Measurements from ENCODE around the gene SORBS2.

Gene SORBS2

DNA sequence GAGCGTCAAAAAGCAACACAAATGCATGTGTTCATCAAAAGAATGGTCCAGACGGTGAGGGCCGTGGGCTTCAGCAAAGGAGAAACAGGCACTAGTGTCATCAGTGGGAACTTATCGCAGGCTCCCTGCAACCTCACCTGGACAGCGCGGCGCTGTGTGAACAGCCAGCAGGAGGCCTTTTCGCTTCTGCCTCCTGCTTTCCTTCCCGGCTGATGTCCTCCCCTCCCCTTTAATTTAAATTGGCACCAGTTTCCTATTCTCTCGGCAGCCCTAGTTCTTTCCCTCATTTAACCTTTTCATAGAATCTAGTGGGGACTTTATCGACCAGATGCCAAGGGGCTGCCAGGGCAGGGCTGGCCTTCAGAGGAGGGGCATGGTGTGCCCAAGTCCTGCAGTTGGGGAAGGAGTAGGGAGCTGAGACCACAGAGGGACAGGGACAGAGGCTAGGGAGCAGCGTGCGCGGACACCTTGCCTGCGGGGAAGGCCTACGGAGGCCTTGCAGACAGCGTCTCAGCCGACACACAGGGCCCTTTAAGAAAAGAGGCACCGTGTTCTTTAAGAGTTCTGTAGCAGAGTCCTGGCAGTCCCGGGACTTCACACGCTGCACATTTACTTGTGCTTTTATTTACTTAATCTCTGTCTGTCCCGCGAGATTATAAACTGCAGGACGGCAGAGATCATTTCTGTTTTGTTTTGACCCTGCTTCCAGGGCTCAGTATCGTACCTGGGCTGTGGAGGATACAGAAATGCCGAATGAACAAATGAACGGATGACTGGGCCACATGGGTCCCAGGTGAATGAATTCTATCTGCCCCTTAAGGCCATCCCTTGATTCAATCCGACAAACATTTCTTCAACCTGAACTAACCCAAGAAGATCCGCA lies 8.4 kb upstream of the SORBS2 start:
- H3K27ac ChIP-seq (ENCODE audit: insufficient read depth, low read length, poor library complexity, severe bottlenecking): no peak overlapping the region
- H3K36me3 ChIP-seq (ENCODE audit: control insufficient read depth, insufficient read depth, low read length): no peaks in the 10 kb centered on the region
- no peak overlapping the region for H3K4me3 ChIP-seq (ENCODE audit: insufficient read depth, low read depth, low read length, poor library complexity, severe bottlenecking)
- DNase-seq: no peak
- H3K27me3 ChIP-seq (replicated peaks; ENCODE audit: control insufficient read depth, insufficient read depth, low read length, poor library complexity, severe bottlenecking): no peaks in the 10 kb centered on the region
- H3K4me1 ChIP-seq (ENCODE audit: control insufficient read depth, insufficient read depth, low read length, poor library complexity, severe bottlenecking): no peaks in the 10 kb centered on the region
- no peaks in the 10 kb centered on the region for H3K9me3 ChIP-seq (ENCODE audit: control insufficient read depth, low read length)

DNA sequence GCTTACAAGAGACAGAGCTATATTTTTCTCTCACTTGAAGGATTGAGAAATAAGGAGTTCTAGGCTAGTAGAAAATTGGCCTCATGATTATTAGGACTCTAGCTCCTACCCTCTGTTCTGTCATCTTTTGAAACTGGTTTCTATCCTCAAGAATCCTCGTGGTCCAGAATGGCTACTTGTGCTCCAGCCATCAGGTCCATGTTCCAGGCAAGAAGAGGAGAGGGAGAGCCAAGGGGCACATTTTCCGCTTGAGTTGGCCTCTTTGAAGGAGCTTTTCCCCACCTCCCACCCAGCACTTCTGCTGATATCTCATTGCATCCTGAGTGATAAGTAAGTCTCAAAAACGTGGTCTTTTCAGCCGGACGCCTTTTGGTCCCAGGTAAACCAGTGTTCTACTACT lies 7.2 kb upstream of the SORBS2 start:
- no peaks in the 10 kb centered on the region for H3K9me3 ChIP-seq (ENCODE audit: control insufficient read depth, low read length)
- no peaks in the 10 kb centered on the region for H3K27me3 ChIP-seq (replicated peaks; ENCODE audit: control insufficient read depth, insufficient read depth, low read length, poor library complexity, severe bottlenecking)
- no peaks in the 10 kb centered on the region for H3K4me1 ChIP-seq (ENCODE audit: control insufficient read depth, insufficient read depth, low read length, poor library complexity, severe bottlenecking)
- no peak overlapping the region for H3K4me3 ChIP-seq (ENCODE audit: insufficient read depth, low read depth, low read length, poor library complexity, severe bottlenecking)
- no peak overlapping the region for H3K27ac ChIP-seq (ENCODE audit: insufficient read depth, low read length, poor library complexity, severe bottlenecking)
- DNase-seq: no peak
- H3K36me3 ChIP-seq (ENCODE audit: control insufficient read depth, insufficient read depth, low read length): no peaks in the 10 kb centered on the region

- DNase-seq: no peak
- Histone ChIP-seq H3K4me3 (ENCODE audit: insufficient read depth, low read depth, low read length, poor library complexity, severe bottlenecking) (no peak overlapping the region), H3K27ac (ENCODE audit: insufficient read depth, low read length, poor library complexity, severe bottlenecking) (no peak overlapping the region)
Observed at GRCh38 chr4:185817403-185817818, 5.4 kb upstream of the SORBS2 start.

GRCh38 chr4:185813133-185813532 lies 1.1 kb upstream of the SORBS2 start:
- Histone ChIP-seq H3K27ac (ENCODE audit: insufficient read depth, low read length, poor library complexity, severe bottlenecking) (no peak overlapping the region), H3K36me3 (ENCODE audit: control insufficient read depth, insufficient read depth, low read length) (no peaks in the 10 kb centered on the region), H3K4me1 (ENCODE audit: control insufficient read depth, insufficient read depth, low read length, poor library complexity, severe bottlenecking) (no peaks in the 10 kb centered on the region), H3K4me3 (ENCODE audit: insufficient read depth, low read depth, low read length, poor library complexity, severe bottlenecking) (no peak overlapping the region), H3K27me3 (replicated peaks; ENCODE audit: control insufficient read depth, insufficient read depth, low read length, poor library complexity, severe bottlenecking) (no peaks in the 10 kb centered on the region), H3K9me3 (ENCODE audit: control insufficient read depth, low read length) (no peaks in the 10 kb centered on the region)
- no peak for DNase-seq

More at GRCh38 chr4:185817403-185817818, 5.4 kb upstream of the SORBS2 start:
- H3K27me3 ChIP-seq (replicated peaks; ENCODE audit: control insufficient read depth, insufficient read depth, low read length, poor library complexity, severe bottlenecking): no peaks in the 10 kb centered on the region
- no peaks in the 10 kb centered on the region for H3K36me3 ChIP-seq (ENCODE audit: control insufficient read depth, insufficient read depth, low read length)
- no peaks in the 10 kb centered on the region for H3K9me3 ChIP-seq (ENCODE audit: control insufficient read depth, low read length)
- no peaks in the 10 kb centered on the region for H3K4me1 ChIP-seq (ENCODE audit: control insufficient read depth, insufficient read depth, low read length, poor library complexity, severe bottlenecking)

DNA sequence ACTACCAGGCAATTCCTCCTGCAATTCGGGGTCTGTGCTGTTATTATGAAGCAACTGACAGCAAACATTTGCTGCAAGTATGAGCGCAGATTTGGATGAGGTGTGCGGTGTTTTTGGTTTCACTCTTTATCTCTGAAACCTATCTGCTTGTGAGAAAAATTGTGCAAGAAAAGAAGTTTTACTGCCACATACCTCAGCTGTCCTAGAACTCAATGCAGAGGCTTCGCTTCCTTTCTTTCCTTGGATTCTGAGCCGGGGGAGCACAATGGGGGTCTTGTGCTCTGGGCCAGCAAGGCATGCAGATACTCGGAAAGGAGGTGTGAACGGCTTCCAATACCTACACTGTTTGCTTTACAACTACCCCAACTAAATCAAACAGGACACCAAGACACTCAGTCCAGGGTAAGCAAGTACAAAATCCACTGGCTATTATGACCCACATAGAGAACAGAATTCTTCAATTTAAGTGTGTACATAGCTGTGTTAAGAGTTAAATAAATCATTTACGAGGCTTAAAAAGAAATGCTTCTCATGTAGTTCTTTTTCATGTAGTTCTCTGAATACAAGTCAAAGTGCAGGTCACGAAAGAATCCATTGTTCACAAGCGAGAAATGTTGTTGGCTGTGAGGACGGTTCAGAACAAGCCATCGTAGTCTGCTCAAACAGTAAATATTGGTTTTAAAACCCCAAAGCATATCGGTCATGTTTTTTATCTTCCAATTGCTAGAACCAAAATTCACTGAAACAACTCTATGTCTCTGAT lies 1.1 kb downstream of the SORBS2 start:
- H3K9me3 ChIP-seq (ENCODE audit: control insufficient read depth, low read length): no peaks in the 10 kb centered on the region
- no peaks in the 10 kb centered on the region for H3K27me3 ChIP-seq (replicated peaks; ENCODE audit: control insufficient read depth, insufficient read depth, low read length, poor library complexity, severe bottlenecking)
- no peaks in the 10 kb centered on the region for H3K4me1 ChIP-seq (ENCODE audit: control insufficient read depth, insufficient read depth, low read length, poor library complexity, severe bottlenecking)
- no peak for DNase-seq
- no peak overlapping the region for H3K4me3 ChIP-seq (ENCODE audit: insufficient read depth, low read depth, low read length, poor library complexity, severe bottlenecking)
- no peak overlapping the region for H3K27ac ChIP-seq (ENCODE audit: insufficient read depth, low read length, poor library complexity, severe bottlenecking)
- H3K36me3 ChIP-seq (ENCODE audit: control insufficient read depth, insufficient read depth, low read length): no peaks in the 10 kb centered on the region

DNA sequence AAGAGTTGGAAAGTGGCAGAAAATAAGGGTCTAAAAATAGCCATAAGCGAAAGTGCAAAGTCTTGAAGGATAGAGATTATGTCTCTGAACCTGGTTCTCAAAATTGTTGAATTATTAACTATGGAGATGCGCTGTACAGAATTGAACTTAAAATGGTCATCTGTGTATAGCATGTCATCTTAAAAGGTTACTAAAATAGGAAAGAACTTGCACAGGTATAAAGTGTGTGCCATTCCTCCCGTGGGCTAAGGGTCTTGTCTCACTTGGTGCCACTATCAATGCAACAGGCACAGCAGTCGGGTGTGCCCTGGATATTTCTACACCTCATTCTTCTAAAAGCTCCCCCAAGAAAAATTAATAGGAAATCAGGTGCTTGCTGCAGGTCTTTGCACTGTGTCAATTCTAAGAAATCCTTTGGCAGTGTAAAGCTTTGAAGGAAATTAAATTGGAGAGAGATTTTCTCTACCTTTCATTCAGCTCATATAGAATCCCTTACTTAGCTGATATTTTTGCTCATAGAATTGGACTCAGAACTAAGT lies 2.4 kb downstream of the SORBS2 start:
- Histone ChIP-seq H3K27me3 (replicated peaks; ENCODE audit: control insufficient read depth, insufficient read depth, low read length, poor library complexity, severe bottlenecking) (no peaks in the 10 kb centered on the region), H3K27ac (ENCODE audit: insufficient read depth, low read length, poor library complexity, severe bottlenecking) (no peak overlapping the region), H3K4me1 (ENCODE audit: control insufficient read depth, insufficient read depth, low read length, poor library complexity, severe bottlenecking) (no peaks in the 10 kb centered on the region), H3K4me3 (ENCODE audit: insufficient read depth, low read depth, low read length, poor library complexity, severe bottlenecking) (no peak overlapping the region), H3K36me3 (ENCODE audit: control insufficient read depth, insufficient read depth, low read length) (no peaks in the 10 kb centered on the region), H3K9me3 (ENCODE audit: control insufficient read depth, low read length) (no peaks in the 10 kb centered on the region)
- no peak for DNase-seq

- H3K9me3 ChIP-seq (ENCODE audit: control insufficient read depth, low read length): no peaks in the 10 kb centered on the region
- H3K27me3 ChIP-seq (replicated peaks; ENCODE audit: control insufficient read depth, insufficient read depth, low read length, poor library complexity, severe bottlenecking): no peaks in the 10 kb centered on the region
- no peak for DNase-seq
- H3K4me1 ChIP-seq (ENCODE audit: control insufficient read depth, insufficient read depth, low read length, poor library complexity, severe bottlenecking): no peaks in the 10 kb centered on the region
- no peak overlapping the region for H3K4me3 ChIP-seq (ENCODE audit: insufficient read depth, low read depth, low read length, poor library complexity, severe bottlenecking)
- H3K36me3 ChIP-seq (ENCODE audit: control insufficient read depth, insufficient read depth, low read length): no peaks in the 10 kb centered on the region
- H3K27ac ChIP-seq (ENCODE audit: insufficient read depth, low read length, poor library complexity, severe bottlenecking): no peak overlapping the region
Observed at GRCh38 chr4:185809121-185809520, 2.9 kb downstream of the SORBS2 start.

DNA sequence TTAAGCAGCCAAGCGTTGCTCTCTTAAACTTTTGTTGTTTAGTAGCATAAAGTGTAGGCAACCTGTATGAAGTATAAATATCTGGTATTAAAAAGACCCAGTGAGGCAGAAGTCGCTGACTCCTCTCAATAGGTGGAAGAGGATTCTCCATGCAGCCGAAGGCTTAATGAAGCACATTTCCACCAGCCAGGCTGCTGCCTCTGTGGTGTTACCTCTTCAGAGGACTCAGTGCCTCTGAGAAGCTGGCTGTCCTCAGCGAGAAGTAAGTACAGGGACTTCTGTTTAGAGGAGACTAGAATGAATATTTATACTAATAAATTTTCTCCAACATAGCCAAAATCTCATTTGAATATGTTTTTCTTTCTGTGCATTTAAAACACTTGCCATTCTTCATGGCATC lies 6.0 kb downstream of the SORBS2 start:
- Histone ChIP-seq H3K27ac (ENCODE audit: insufficient read depth, low read length, poor library complexity, severe bottlenecking) (no peak overlapping the region), H3K4me3 (ENCODE audit: insufficient read depth, low read depth, low read length, poor library complexity, severe bottlenecking) (no peak overlapping the region), H3K9me3 (ENCODE audit: control insufficient read depth, low read length) (no peaks in the 10 kb centered on the region), H3K36me3 (ENCODE audit: control insufficient read depth, insufficient read depth, low read length) (no peaks in the 10 kb centered on the region), H3K4me1 (ENCODE audit: control insufficient read depth, insufficient read depth, low read length, poor library complexity, severe bottlenecking) (no peaks in the 10 kb centered on the region), H3K27me3 (replicated peaks; ENCODE audit: control insufficient read depth, insufficient read depth, low read length, poor library complexity, severe bottlenecking) (no peaks in the 10 kb centered on the region)
- no peak for DNase-seq

DNA sequence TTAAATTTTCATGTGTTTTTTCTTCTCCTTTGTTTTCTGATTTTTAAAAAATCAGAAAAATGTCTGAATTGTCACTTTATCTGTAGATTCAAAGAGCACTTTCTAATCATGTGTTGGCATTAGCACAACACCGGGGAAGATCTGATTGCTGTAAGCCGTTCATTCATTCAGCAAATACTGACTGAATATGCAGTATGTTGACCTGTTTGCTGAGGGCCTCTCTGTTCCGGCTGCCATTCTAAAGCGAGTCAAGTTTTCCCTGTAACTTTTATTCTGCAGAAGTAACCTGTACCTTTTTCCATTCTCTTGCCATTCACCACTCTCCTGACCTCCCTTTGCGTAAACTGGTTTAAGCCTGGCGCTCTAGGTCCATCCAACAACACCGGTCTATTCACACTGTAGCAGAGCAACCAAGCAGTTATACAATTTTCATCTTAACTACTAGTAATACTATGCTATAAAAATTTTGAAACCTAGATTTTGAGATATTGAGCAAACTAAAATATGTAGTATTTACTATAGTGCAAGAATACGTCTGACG lies 6.7 kb downstream of the SORBS2 start:
- H3K9me3 ChIP-seq (ENCODE audit: control insufficient read depth, low read length): no peaks in the 10 kb centered on the region
- H3K27ac ChIP-seq (ENCODE audit: insufficient read depth, low read length, poor library complexity, severe bottlenecking): no peak overlapping the region
- no peaks in the 10 kb centered on the region for H3K27me3 ChIP-seq (replicated peaks; ENCODE audit: control insufficient read depth, insufficient read depth, low read length, poor library complexity, severe bottlenecking)
- H3K4me3 ChIP-seq (ENCODE audit: insufficient read depth, low read depth, low read length, poor library complexity, severe bottlenecking): no peak overlapping the region
- H3K4me1 ChIP-seq (ENCODE audit: control insufficient read depth, insufficient read depth, low read length, poor library complexity, severe bottlenecking): no peaks in the 10 kb centered on the region
- no peak for DNase-seq
- no peaks in the 10 kb centered on the region for H3K36me3 ChIP-seq (ENCODE audit: control insufficient read depth, insufficient read depth, low read length)

GRCh38 chr4:185803022-185803421 lies 9.0 kb downstream of the SORBS2 start:
- H3K4me1 ChIP-seq (ENCODE audit: control insufficient read depth, insufficient read depth, low read length, poor library complexity, severe bottlenecking): no peaks in the 10 kb centered on the region
- no peaks in the 10 kb centered on the region for H3K9me3 ChIP-seq (ENCODE audit: control insufficient read depth, low read length)
- no peak overlapping the region for H3K4me3 ChIP-seq (ENCODE audit: insufficient read depth, low read depth, low read length, poor library complexity, severe bottlenecking)
- H3K27me3 ChIP-seq (replicated peaks; ENCODE audit: control insufficient read depth, insufficient read depth, low read length, poor library complexity, severe bottlenecking): no peaks in the 10 kb centered on the region
- no peak overlapping the region for H3K27ac ChIP-seq (ENCODE audit: insufficient read depth, low read length, poor library complexity, severe bottlenecking)
- H3K36me3 ChIP-seq (ENCODE audit: control insufficient read depth, insufficient read depth, low read length): no peaks in the 10 kb centered on the region
- no peak for DNase-seq
